H1 (cell line): ENCODE measurements around the gene KRT81. TPM values are rescaled to one million over a fixed set of nuclear protein-coding genes. Genes with fewer than 3 reads are reported as not detected.

Experiments
- CTCF ChIA-PET: fragments of 300-600 bp; sonication (Branson Sonifier 250); formaldehyde crosslinking; loops from one replicate; lab custom pipeline; 2021; ENCODE audit not compliant: partially characterized antibody; lab: Charles Lee
- POLR2A ChIA-PET: fragments of 300-600 bp; sonication (Branson Sonifier 250); formaldehyde crosslinking; loops from one replicate; lab custom pipeline; 2021; ENCODE audit warnings: inconsistent platforms; ENCODE audit not compliant: partially characterized antibody; lab: Charles Lee
- DNase-seq, 2 experiments: peaks; one replicate each; pipeline versions ENCODE4 v3.0.0 to v3.0.0-alpha.2; 2010 to 2022; ENCODE audit warnings: low spot score in 2 of 2, low read depth in 1 of 2, mixed read lengths in 1 of 2
- FAIRE-seq: peaks from 2 replicates; lab custom pipeline; 2011; peaks lifted over from hg19 to GRCh38; lab: Jason Lieb, UNC
- H2AFZ ChIP-seq: 2 replicates; pipeline ENCODE4 v1.8.1; 2012; ENCODE audit warnings: low read length, inconsistent platforms
- H2AK5ac ChIP-seq: 2 replicates; pipeline ENCODE4 v1.6.1; 2013; ENCODE audit warnings: low read depth, low read length
- H2BK120ac ChIP-seq: replicated peaks from 2 replicates; pipeline ENCODE3; 2013; ENCODE audit warnings: low read depth, low read length, inconsistent platforms
- H2BK12ac ChIP-seq: 2 replicates; pipeline ENCODE4 v1.6.1; 2013; ENCODE audit warnings: low read depth, low read length
- H2BK15ac ChIP-seq: 2 replicates; pipeline ENCODE4 v1.6.1; 2013; ENCODE audit warnings: low read length
- H2BK20ac ChIP-seq: 2 replicates; pipeline ENCODE4 v1.6.1; 2013; ENCODE audit warnings: low read length
- H2BK5ac ChIP-seq: 2 replicates; pipeline ENCODE4 v1.6.1; 2013; ENCODE audit warnings: low read depth, low read length
- H3K14ac ChIP-seq: 2 replicates; pipeline ENCODE4 v1.6.1; 2013; ENCODE audit warnings: inconsistent platforms; ENCODE audit not compliant: insufficient read length
- H3K18ac ChIP-seq: 2 replicates; pipeline ENCODE4 v1.6.1; 2013; ENCODE audit warnings: low read length; ENCODE audit errors: extremely low read depth
- H3K23ac ChIP-seq: 2 replicates; pipeline ENCODE4 v1.6.1; 2013; ENCODE audit warnings: inconsistent platforms; ENCODE audit not compliant: insufficient read length
- H3K23me2 ChIP-seq: 2 replicates; pipeline ENCODE4 v1.6.1; 2013; ENCODE audit warnings: low read depth, low read length
- H3K27ac ChIP-seq: 2 replicates; pipeline ENCODE4 v1.6.1; 2011; ENCODE audit warnings: low read depth, low read length, inconsistent platforms
- H3K27me3 ChIP-seq, 4 experiments: replicated peaks in 1 of 4; 1 replicate in 1 of 4; 2 replicates in 3 of 4; pipeline versions ENCODE4 v1.6.1 to v1.8.1; 2011 to 2013; ENCODE audit warnings: low read length in 3 of 4, mild to moderate bottlenecking in 3 of 4, inconsistent platforms in 2 of 4, mixed read lengths in 2 of 4, moderate library complexity in 1 of 4; ENCODE audit not compliant: control insufficient read depth in 3 of 4, insufficient read depth in 3 of 4; ENCODE audit errors: extremely low read depth in 1 of 4
- H3K36me3 ChIP-seq, 4 experiments: 2 replicates each; pipeline versions ENCODE4 v1.6.1 to v1.8.1; 2011 to 2013; ENCODE audit warnings: mild to moderate bottlenecking in 4 of 4, low read length in 3 of 4, moderate library complexity in 2 of 4, control low read depth in 1 of 4, inconsistent platforms in 1 of 4; ENCODE audit not compliant: insufficient read depth in 4 of 4, control insufficient read depth in 2 of 4
- H3K4ac ChIP-seq: replicated peaks from 2 replicates; pipeline ENCODE3; 2013; ENCODE audit warnings: low read length, low read depth, mixed read lengths, inconsistent platforms; ENCODE audit not compliant: insufficient read length
- H3K4me1 ChIP-seq, 4 experiments: replicated peaks in 1 of 4; 1 replicate in 1 of 4; 2 replicates in 3 of 4; pipeline versions ENCODE4 v1.6.1 to v1.8.1; 2011 to 2013; ENCODE audit warnings: low read length in 3 of 4, inconsistent platforms in 2 of 4, mixed read lengths in 1 of 4; ENCODE audit not compliant: insufficient read depth in 4 of 4, control insufficient read depth in 3 of 4
- H3K4me2 ChIP-seq, 2 experiments: 2 replicates each; pipeline versions ENCODE4 v1.6.1 to v1.8.1; 2011 to 2013; ENCODE audit warnings: low read depth in 2 of 2, low read length in 2 of 2, control low read depth in 1 of 2, inconsistent platforms in 1 of 2, mild to moderate bottlenecking in 1 of 2; ENCODE audit not compliant: insufficient read depth in 1 of 2
- H3K4me3 ChIP-seq, 4 experiments: fragments of 200-600, 300-600 bp in 1 of 4; sonication (generic), shearing (Covaris generic), sonication (Bioruptor Twin) in 1 of 4; 2 replicates each; pipeline versions ENCODE4 v1.5.1 to v1.8.1; 2011 to 2016; ENCODE audit warnings: low read length in 4 of 4, low read depth in 3 of 4, control low read depth in 2 of 4, inconsistent platforms in 2 of 4, mild to moderate bottlenecking in 2 of 4, mixed read lengths in 1 of 4, moderate library complexity in 1 of 4; ENCODE audit not compliant: insufficient read depth in 2 of 4; ENCODE audit errors: extremely low read depth in 1 of 4
- H3K56ac ChIP-seq: replicated peaks from 2 replicates; pipeline ENCODE3; 2013; ENCODE audit warnings: low read depth, mild to moderate bottlenecking, mixed read lengths, low read length, inconsistent platforms; ENCODE audit not compliant: insufficient read length
- H3K79me1 ChIP-seq: 2 replicates; pipeline ENCODE4 v1.6.1; 2013; ENCODE audit warnings: low read depth, low read length, control low read depth
- H3K79me2 ChIP-seq, 2 experiments: 2 replicates each; pipeline versions ENCODE4 v1.6.1 to v1.8.1; 2012 to 2013; ENCODE audit warnings: low read length in 2 of 2, mild to moderate bottlenecking in 2 of 2, inconsistent platforms in 1 of 2; ENCODE audit not compliant: insufficient read depth in 2 of 2, control insufficient read depth in 1 of 2
- H3K9ac ChIP-seq, 4 experiments: replicated peaks in 1 of 4; 1 replicate in 1 of 4; 2 replicates in 3 of 4; pipeline versions ENCODE4 v1.6.1 to v1.8.1; 2011 to 2013; ENCODE audit warnings: low read depth in 3 of 4, low read length in 3 of 4, control low read depth in 2 of 4, mild to moderate bottlenecking in 2 of 4, moderate library complexity in 2 of 4, inconsistent platforms in 1 of 4; ENCODE audit errors: extremely low read depth in 1 of 4
- H3K9me3 ChIP-seq, 2 experiments: 2 replicates each; pipeline versions ENCODE4 v1.6.1 to v1.8.1; 2012 to 2013; ENCODE audit warnings: mild to moderate bottlenecking in 2 of 2, moderate library complexity in 2 of 2, control low read depth in 1 of 2, inconsistent platforms in 1 of 2, low read depth in 1 of 2, low read length in 1 of 2, mixed read lengths in 1 of 2; ENCODE audit not compliant: insufficient read depth in 2 of 2
- H4K20me1 ChIP-seq, 2 experiments: replicated peaks in 1 of 2; 2 replicates each; pipeline versions ENCODE3 to v1.8.1; 2011 to 2013; ENCODE audit warnings: inconsistent platforms in 2 of 2, low read length in 2 of 2, mild to moderate bottlenecking in 1 of 2; ENCODE audit not compliant: insufficient read depth in 2 of 2, control insufficient read depth in 1 of 2
- H4K5ac ChIP-seq: 2 replicates; pipeline ENCODE4 v1.6.1; 2013; ENCODE audit warnings: low read length, low read depth, mixed read lengths, inconsistent platforms; ENCODE audit not compliant: insufficient read length
- H4K8ac ChIP-seq: 2 replicates; pipeline ENCODE4 v1.8.0; 2013; ENCODE audit warnings: mild to moderate bottlenecking, moderate library complexity, low read length, inconsistent platforms; ENCODE audit not compliant: insufficient read depth; ENCODE audit errors: extremely low read depth
- H4K91ac ChIP-seq: replicated peaks from 2 replicates; pipeline ENCODE3; 2013; ENCODE audit warnings: low read length, mixed read lengths, inconsistent platforms; ENCODE audit not compliant: insufficient read length
- BACH1 ChIP-seq: IDR thresholded peaks from 2 replicates; pipeline ENCODE4 v1.6.1; 2012; ENCODE audit warnings: low read length, improper control_type of control experiment
- BCL11A ChIP-seq, 2 experiments: IDR thresholded peaks; one replicate each; pipeline ENCODE4 v1.6.1; 2011; ENCODE audit warnings: low read depth in 2 of 2, low read length in 2 of 2, mild to moderate bottlenecking in 2 of 2
- SAP30 ChIP-seq: fragments of 300-600 bp; sonication (generic); IDR thresholded peaks from 2 replicates; pipeline ENCODE4 v1.7.1; 2012; ENCODE audit warnings: low read length, moderate library complexity, mild to moderate bottlenecking, inconsistent platforms; ENCODE audit not compliant: insufficient read depth, insufficient replicate concordance
- YY1 ChIP-seq: IDR thresholded peaks from 2 replicates; pipeline ENCODE4 v1.6.1; 2011; ENCODE audit warnings: low read depth, mild to moderate bottlenecking, low read length
- ZNF274 ChIP-seq: IDR thresholded peaks from 2 replicates; pipeline ENCODE4 v1.7.0; 2012; ENCODE audit warnings: low read length, borderline replicate concordance; ENCODE audit errors: extremely low read depth
- WGBS, 2 experiments: shearing (Covaris generic) in 1 of 2; methylation state at CpG; one replicate each; pipeline versions ENCODE4 v1.1.6 to v1.1.7; 2013 to 2015; ENCODE audit warnings: low lambda C conversion rate in 2 of 2, mixed read lengths in 2 of 2, inconsistent platforms in 1 of 2, low coverage in 1 of 2, missing lambda C conversion rate in 1 of 2; ENCODE audit not compliant: insufficient replicate concordance in 2 of 2, insufficient coverage in 1 of 2, insufficient read length in 1 of 2; ENCODE audit errors: extremely low coverage in 1 of 2, missing lambda C conversion rate in 1 of 2; 5-methylcytosine and 5-hydroxymethylcytosine counted together
- polyA plus RNA-seq, 7 experiments: library from polyadenylated mRNA; depleted of rRNA in 3 of 7; stranded (reverse) in 5 of 7; unstranded in 2 of 7; fragments of >200 nt in 5 of 7; fragments of 200-250 nt in 2 of 7; gene quantifications; 1 replicate in 5 of 7; 2 replicates in 1 of 7; 4 replicates in 1 of 7; pipeline versions ENCODE4 v1.2.1 to v1.2.3, GENCODE V29; 2011 to 2013; ENCODE audit warnings: missing spikeins in 2 of 7, mixed read lengths in 2 of 7
- total RNA-seq: library from RNA; stranded (reverse); fragmentation: NEBNext Ultra II Directional; extraction: Animal tissue kit (Norgen Biotek cat#: 25700); gene quantifications from 2 replicates; pipeline ENCODE4 v1.2.1, GENCODE V29; 2021
- TF ChIP-seq, protein P1 (sequence below): IDR thresholded peaks from 2 replicates; pipeline ENCODE4 v1.6.1; 2011; ENCODE audit warnings: low read length, improper control_type of control experiment
- TF ChIP-seq, protein P2 (sequence below): IDR thresholded peaks from 2 replicates; pipeline ENCODE4 v1.6.1; 2012; ENCODE audit warnings: inconsistent platforms

KRT81 gene
- total and polyA plus RNA-seq, 2 of the 8 experiments (the other 6 are each of a cell fraction or from before 2014, with no cell fraction given), result not detected

DNA sequence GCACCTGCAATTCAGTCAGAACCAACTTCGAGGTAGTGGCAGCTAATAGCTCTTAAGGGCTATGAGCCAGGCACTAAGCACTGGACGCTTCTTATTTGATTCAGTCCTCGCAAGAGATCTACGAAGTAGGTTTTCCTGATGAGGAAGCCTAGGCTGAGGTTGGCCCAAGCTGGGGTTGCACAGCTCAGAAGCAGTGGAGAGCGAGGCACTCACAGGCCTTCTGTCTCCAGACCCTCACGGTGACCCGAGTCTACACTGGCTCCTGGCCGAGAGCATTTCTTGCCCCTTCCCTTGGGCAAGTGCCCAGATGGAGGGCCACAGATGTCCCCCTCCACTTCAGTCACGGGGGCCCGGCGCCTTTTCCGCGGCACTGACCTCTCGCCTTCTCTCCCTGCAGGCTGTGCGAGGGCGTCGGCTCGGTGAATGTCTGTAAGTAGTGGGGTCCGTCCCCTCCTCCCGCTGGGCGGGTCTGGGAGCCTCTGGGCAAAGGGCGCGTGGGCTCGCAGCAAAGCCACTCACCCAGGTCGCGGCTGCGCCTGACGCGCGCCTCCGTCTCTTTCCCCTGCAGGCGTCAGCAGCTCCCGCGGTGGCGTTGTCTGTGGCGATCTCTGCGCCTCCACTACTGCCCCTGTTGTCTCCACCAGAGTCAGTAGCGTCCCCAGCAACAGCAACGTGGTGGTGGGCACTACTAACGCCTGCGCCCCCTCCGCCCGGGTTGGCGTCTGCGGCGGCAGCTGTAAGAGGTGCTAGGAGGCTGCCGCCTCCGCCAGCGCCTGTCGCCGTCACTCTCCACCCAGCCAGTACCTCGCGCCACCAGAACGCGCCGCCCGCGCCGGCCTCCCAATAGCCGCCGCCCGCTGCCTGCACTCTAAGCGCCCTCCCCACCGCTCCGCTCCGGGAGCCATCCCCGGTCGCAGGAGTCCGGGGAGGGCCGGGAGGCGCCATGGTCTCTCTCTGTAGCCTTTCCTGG lies 16.8 kb upstream of the KRT81 start:
- Histone ChIP-seq H3K79me1 (no peaks in the 10 kb centered on the region), H3K23ac (no peak overlapping the region), H2AFZ (peak overlapping the region; percentile 98), H2AK5ac (0 out of 2 replicates have a peak overlapping the region, but pooled peaks have one; percentile 5), H3K9me3 (no peaks in the 10 kb centered on the region), H3K4me1 (peaks cover 0 to 4% (median 0%) of the 10 kb centered on the region in 4 experiments; a peak in 1 of 7 replicates), H4K5ac (peak overlapping the region; percentile 12), H3K23me2 (peaks cover 10% of the 10 kb centered on the region; the same call in 1 of the 2 replicates), H3K79me2 (no peaks in the 10 kb centered on the region), H2BK20ac (peak overlapping the region; percentile 72; the same call in 1 of the 2 replicates), H2BK5ac (no peak overlapping the region), H4K20me1 (no peaks in the 10 kb centered on the region), H4K8ac (peak overlapping the region; percentile 53), H3K27me3 (peaks cover 21 to 47% (median 36%) of the 10 kb centered on the region in 4 experiments), H3K14ac (no peak overlapping the region), H3K4ac (no peak overlapping the region), H2BK120ac (no peak overlapping the region), H4K91ac (no peak overlapping the region), H2BK12ac (peak overlapping the region; percentile 68; the same call in 1 of the 2 replicates), H3K18ac (peak overlapping the region; percentile 73; the same call in 1 of the 2 replicates), H3K4me2 (peak overlapping the region; percentile 68 to 97), H3K9ac (peak overlapping the region in 2 of 4 experiments; percentile 34 to 53; a peak in 2 of 7 replicates), H3K27ac (no peak overlapping the region), H3K36me3 (no peaks in the 10 kb centered on the region), H2BK15ac (peak overlapping the region; percentile 88; the same call in 1 of the 2 replicates), H3K4me3 (peak overlapping the region; percentile 39 to 67 (median 61)), H3K56ac (peak overlapping the region; percentile 27)
- ChIA-PET POLR2A (interaction anchor here (0.8 to 1.3 kb wide), 3 partner anchors 13 to 86 kb away, joined by 3 read pairs; partner anchors contain the start of gene KRT83), CTCF (interaction anchor here (1.0 to 13.1 kb wide), 34 partner anchors 11 to 249 kb away, joined by 3 to 353 read pairs (median 5); partner anchors contain the start of genes KRT83 and KRT86)
- DNase-seq, result peak; percentile 23 to 83
- FAIRE-seq, result no peak
- 11% methylated on average over 66 of the region's 71 CpGs; no CpG with 5 or more reads in 1 of the 2 experiments for WGBS, 2 experiments
- TF ChIP-seq YY1 (0 out of 2 replicates have a peak, but pooled peaks have one; percentile 15), BACH1 (no peak), ZNF274 (no peak), BCL11A (IDR thresholded peaks at IDR 0.05; ENCODE audit: low read depth in 2 of 2, low read length in 2 of 2) (no peak), SAP30 (no peak)
- TF ChIP-seq, protein P1, sequence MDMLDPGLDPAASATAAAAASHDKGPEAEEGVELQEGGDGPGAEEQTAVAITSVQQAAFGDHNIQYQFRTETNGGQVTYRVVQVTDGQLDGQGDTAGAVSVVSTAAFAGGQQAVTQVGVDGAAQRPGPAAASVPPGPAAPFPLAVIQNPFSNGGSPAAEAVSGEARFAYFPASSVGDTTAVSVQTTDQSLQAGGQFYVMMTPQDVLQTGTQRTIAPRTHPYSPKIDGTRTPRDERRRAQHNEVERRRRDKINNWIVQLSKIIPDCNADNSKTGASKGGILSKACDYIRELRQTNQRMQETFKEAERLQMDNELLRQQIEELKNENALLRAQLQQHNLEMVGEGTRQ, result no peak
- TF ChIP-seq, protein P2, sequence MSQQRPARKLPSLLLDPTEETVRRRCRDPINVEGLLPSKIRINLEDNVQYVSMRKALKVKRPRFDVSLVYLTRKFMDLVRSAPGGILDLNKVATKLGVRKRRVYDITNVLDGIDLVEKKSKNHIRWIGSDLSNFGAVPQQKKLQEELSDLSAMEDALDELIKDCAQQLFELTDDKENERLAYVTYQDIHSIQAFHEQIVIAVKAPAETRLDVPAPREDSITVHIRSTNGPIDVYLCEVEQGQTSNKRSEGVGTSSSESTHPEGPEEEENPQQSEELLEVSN, result no peak
